H1 (cell line): ENCODE measurements around the gene OTC. TPM values are rescaled to one million over a fixed set of nuclear protein-coding genes. Genes with fewer than 3 reads are reported as not detected.

Source experiments
- ASH2L ChIP-seq: fragments of 200-600, 300-600 bp; sonication (generic); IDR thresholded peaks from one replicate; pipeline ENCODE4 v1.7.1; 2017; ENCODE audit warnings: low read length
- BACH1 ChIP-seq: IDR thresholded peaks from 2 replicates; pipeline ENCODE4 v1.6.1; 2012; ENCODE audit warnings: low read length, improper control_type of control experiment
- BRCA1 ChIP-seq: IDR thresholded peaks from 2 replicates; pipeline ENCODE4 v1.6.1; 2012; ENCODE audit warnings: low read depth, low read length, improper control_type of control experiment
- CTBP2 ChIP-seq: IDR thresholded peaks from 2 replicates; pipeline ENCODE4 v1.7.0; 2011; ENCODE audit warnings: borderline replicate concordance, mild to moderate bottlenecking, moderate library complexity, mixed read lengths, low read length; ENCODE audit not compliant: insufficient read depth, insufficient read length
- PHF8 ChIP-seq: fragments of 200-600 bp; sonication (generic); conservative IDR thresholded peaks from 2 replicates; pipeline ENCODE4 v1.7.1; 2012; ENCODE audit warnings: low read depth, mild to moderate bottlenecking, inconsistent platforms, low read length, moderate library complexity
- TBP ChIP-seq: IDR thresholded peaks from 2 replicates; pipeline ENCODE4 v1.6.1; 2011; ENCODE audit warnings: low read depth, low read length, improper control_type of control experiment
- YY1 ChIP-seq: IDR thresholded peaks from 2 replicates; pipeline ENCODE4 v1.6.1; 2011; ENCODE audit warnings: low read depth, mild to moderate bottlenecking, low read length
- ZNF274 ChIP-seq: IDR thresholded peaks from 2 replicates; pipeline ENCODE4 v1.7.0; 2012; ENCODE audit warnings: low read length, borderline replicate concordance; ENCODE audit errors: extremely low read depth
- polyA plus RNA-seq, 7 experiments: library from polyadenylated mRNA; depleted of rRNA in 3 of 7; stranded (reverse) in 5 of 7; unstranded in 2 of 7; fragments of >200 nt in 5 of 7; fragments of 200-250 nt in 2 of 7; gene quantifications; 1 replicate in 5 of 7; 2 replicates in 1 of 7; 4 replicates in 1 of 7; pipeline versions ENCODE4 v1.2.1 to v1.2.3, GENCODE V29; 2011 to 2013; ENCODE audit warnings: missing spikeins in 2 of 7, mixed read lengths in 2 of 7
- total RNA-seq: library from RNA; stranded (reverse); fragmentation: NEBNext Ultra II Directional; extraction: Animal tissue kit (Norgen Biotek cat#: 25700); gene quantifications from 2 replicates; pipeline ENCODE4 v1.2.1, GENCODE V29; 2021
- TF ChIP-seq, protein P1 (sequence below): fragments of 300-600 bp; sonication (generic); IDR thresholded peaks from 2 replicates; pipeline ENCODE4 v1.7.1; 2012; ENCODE audit warnings: low read length, moderate library complexity, mild to moderate bottlenecking, inconsistent platforms; ENCODE audit not compliant: insufficient replicate concordance
- TF ChIP-seq, protein P2 (sequence below): IDR thresholded peaks from 2 replicates; pipeline ENCODE4 v1.6.1; 2011; ENCODE audit warnings: low read depth, mild to moderate bottlenecking, low read length; ENCODE audit not compliant: insufficient read depth

Gene OTC
- total and polyA plus RNA-seq, 2 of the 8 experiments (the other 6 are each of a cell fraction or from before 2014, with no cell fraction given): not detected

DNA sequence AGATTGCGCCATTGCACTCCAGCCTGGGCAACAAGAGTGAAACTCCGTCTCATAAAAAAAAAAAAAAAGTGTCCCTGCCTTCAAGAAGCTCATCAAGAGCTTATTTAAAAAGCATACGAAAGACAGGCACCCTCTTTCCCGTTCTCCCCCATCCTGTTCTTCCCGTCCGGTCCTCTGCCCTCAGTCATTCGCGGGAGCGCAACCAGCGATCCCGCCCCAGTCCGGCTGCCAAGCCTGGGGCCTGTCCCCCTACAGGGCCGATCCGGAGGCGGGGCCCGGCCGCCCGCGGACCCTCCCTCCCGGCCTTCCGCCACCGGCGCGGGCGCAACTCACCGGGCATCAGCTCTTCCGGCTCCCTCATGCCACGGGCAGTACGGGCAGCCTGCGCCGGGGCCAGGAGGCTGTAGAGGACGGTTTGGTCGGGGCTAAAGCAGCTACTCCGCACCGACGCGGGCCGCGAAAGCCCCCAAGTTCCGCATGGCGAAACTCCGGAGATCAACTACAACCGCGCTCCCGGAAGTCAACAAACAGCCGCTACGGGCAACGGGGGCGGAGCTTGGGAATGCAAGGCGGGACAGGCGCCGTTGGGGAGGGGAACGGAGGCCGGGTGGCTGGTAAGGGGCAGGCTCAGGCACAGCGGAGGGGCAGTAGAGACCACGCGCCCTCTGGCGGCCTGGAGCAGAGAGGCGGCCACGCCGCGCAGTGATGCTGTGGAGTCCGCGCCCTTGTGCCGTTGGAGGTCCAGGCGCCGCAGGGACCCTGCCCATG is 25.2 kb upstream of the OTC start, which contains the start of gene RPGR (continued):
- TF ChIP-seq, protein P1, sequence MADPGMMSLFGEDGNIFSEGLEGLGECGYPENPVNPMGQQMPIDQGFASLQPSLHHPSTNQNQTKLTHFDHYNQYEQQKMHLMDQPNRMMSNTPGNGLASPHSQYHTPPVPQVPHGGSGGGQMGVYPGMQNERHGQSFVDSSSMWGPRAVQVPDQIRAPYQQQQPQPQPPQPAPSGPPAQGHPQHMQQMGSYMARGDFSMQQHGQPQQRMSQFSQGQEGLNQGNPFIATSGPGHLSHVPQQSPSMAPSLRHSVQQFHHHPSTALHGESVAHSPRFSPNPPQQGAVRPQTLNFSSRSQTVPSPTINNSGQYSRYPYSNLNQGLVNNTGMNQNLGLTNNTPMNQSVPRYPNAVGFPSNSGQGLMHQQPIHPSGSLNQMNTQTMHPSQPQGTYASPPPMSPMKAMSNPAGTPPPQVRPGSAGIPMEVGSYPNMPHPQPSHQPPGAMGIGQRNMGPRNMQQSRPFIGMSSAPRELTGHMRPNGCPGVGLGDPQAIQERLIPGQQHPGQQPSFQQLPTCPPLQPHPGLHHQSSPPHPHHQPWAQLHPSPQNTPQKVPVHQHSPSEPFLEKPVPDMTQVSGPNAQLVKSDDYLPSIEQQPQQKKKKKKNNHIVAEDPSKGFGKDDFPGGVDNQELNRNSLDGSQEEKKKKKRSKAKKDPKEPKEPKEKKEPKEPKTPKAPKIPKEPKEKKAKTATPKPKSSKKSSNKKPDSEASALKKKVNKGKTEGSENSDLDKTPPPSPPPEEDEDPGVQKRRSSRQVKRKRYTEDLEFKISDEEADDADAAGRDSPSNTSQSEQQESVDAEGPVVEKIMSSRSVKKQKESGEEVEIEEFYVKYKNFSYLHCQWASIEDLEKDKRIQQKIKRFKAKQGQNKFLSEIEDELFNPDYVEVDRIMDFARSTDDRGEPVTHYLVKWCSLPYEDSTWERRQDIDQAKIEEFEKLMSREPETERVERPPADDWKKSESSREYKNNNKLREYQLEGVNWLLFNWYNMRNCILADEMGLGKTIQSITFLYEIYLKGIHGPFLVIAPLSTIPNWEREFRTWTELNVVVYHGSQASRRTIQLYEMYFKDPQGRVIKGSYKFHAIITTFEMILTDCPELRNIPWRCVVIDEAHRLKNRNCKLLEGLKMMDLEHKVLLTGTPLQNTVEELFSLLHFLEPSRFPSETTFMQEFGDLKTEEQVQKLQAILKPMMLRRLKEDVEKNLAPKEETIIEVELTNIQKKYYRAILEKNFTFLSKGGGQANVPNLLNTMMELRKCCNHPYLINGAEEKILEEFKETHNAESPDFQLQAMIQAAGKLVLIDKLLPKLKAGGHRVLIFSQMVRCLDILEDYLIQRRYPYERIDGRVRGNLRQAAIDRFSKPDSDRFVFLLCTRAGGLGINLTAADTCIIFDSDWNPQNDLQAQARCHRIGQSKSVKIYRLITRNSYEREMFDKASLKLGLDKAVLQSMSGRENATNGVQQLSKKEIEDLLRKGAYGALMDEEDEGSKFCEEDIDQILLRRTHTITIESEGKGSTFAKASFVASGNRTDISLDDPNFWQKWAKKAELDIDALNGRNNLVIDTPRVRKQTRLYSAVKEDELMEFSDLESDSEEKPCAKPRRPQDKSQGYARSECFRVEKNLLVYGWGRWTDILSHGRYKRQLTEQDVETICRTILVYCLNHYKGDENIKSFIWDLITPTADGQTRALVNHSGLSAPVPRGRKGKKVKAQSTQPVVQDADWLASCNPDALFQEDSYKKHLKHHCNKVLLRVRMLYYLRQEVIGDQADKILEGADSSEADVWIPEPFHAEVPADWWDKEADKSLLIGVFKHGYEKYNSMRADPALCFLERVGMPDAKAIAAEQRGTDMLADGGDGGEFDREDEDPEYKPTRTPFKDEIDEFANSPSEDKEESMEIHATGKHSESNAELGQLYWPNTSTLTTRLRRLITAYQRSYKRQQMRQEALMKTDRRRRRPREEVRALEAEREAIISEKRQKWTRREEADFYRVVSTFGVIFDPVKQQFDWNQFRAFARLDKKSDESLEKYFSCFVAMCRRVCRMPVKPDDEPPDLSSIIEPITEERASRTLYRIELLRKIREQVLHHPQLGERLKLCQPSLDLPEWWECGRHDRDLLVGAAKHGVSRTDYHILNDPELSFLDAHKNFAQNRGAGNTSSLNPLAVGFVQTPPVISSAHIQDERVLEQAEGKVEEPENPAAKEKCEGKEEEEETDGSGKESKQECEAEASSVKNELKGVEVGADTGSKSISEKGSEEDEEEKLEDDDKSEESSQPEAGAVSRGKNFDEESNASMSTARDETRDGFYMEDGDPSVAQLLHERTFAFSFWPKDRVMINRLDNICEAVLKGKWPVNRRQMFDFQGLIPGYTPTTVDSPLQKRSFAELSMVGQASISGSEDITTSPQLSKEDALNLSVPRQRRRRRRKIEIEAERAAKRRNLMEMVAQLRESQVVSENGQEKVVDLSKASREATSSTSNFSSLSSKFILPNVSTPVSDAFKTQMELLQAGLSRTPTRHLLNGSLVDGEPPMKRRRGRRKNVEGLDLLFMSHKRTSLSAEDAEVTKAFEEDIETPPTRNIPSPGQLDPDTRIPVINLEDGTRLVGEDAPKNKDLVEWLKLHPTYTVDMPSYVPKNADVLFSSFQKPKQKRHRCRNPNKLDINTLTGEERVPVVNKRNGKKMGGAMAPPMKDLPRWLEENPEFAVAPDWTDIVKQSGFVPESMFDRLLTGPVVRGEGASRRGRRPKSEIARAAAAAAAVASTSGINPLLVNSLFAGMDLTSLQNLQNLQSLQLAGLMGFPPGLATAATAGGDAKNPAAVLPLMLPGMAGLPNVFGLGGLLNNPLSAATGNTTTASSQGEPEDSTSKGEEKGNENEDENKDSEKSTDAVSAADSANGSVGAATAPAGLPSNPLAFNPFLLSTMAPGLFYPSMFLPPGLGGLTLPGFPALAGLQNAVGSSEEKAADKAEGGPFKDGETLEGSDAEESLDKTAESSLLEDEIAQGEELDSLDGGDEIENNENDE: no peak
- no peak for TF ChIP-seq CTBP2
- TF ChIP-seq, protein P2, sequence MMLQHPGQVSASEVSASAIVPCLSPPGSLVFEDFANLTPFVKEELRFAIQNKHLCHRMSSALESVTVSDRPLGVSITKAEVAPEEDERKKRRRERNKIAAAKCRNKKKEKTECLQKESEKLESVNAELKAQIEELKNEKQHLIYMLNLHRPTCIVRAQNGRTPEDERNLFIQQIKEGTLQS: no peak
- peak; percentile 80 for TF ChIP-seq ASH2L
- TF ChIP-seq PHF8: peak; percentile 61
- TF ChIP-seq BRCA1: no peak
- no peak; the same call in 1 of the 2 replicates for TF ChIP-seq TBP
- no peak for TF ChIP-seq ZNF274
- no peak for TF ChIP-seq YY1
- TF ChIP-seq BACH1: no peak
